Measurements from ENCODE around the gene CERS5. TPM values are rescaled to one million over a fixed set of nuclear protein-coding genes. Genes with fewer than 3 reads are reported as not detected.

The CERS5 gene
- total and polyA plus RNA-seq, 2 donors = 30.7 to 130 TPM

DNA sequence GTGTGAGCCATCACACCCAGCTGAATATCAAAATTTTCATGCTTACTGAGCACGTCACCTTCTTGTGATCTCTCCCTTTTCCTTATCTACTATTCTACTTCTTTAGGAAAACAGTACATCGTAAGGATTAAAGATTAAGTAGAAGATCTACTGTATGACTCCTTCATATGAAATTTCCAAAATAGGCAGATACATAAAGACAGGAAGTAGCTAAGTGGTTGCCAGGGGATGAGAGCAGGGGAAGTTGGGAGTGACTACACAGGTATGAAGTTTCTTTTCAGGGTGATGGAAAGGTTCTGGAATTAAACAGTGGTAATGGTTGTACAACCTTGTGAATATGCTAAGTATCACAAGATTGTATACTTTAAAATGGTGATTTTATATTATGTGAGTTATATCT, 36.5 kb upstream of the CERS5 start:
- no peaks in the 10 kb centered on the region for H3K27me3 ChIP-seq (ENCODE audit: control insufficient read depth in 2 of 2, insufficient read depth in 1 of 2, low read length in 1 of 2)
- 97% methylated on average over 2 of the region's 2 CpGs for WGBS
- DNase-seq (ENCODE audit: low read depth in 6 of 9, low spot score in 9 of 9) = no peak
- H3K4me1 ChIP-seq (ENCODE audit: control insufficient read depth in 2 of 2, insufficient read depth in 2 of 2, low read length in 2 of 2) = no peaks in the 10 kb centered on the region
- no peaks in the 10 kb centered on the region for H3K9me3 ChIP-seq (ENCODE audit: control insufficient read depth in 2 of 2, insufficient read depth in 1 of 2, low read length in 1 of 2)
- peaks cover 9 to 29% of the 10 kb centered on the region in 2 donors for H3K36me3 ChIP-seq (ENCODE audit: control insufficient read depth in 2 of 2, insufficient read depth in 2 of 2, low read length in 1 of 2)
- no peak overlapping the region for H3K27ac ChIP-seq (ENCODE audit: low read depth in 1 of 2, low read length in 1 of 2)
- no peak overlapping the region for H3K4me3 ChIP-seq (ENCODE audit: low read length in 2 of 2)

DNA sequence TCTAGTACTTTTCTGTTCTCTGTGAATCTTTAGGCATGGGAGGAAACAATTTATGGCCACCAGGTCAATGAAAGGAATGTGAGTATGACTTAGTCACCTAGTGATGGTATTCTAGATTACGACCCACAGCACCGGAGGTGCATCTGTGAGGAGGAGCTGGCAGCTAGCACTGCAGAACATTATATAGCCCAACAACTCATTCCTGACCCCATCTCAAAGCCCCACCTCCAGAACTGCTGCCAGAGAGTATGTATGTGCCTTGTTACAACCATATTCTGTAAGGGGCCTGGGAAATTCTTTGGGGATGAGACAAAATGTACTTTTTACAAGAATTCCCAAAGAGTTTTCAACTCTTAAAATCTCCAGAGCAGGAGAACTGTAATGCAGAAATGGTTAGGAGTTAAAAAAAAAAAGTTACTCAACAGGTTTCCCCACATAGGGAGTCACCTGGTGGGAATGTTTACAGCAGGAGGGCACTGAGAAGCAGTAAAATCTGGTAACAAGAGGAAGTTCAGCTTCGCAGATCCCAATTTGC, 34.9 kb upstream of the CERS5 start:
- DNase-seq (ENCODE audit: low read depth in 6 of 9, low spot score in 9 of 9) = no peak
- WGBS = 90% methylated on average over 3 of the region's 3 CpGs
- Histone ChIP-seq H3K4me3 (ENCODE audit: low read length in 2 of 2) (no peak overlapping the region), H3K4me1 (ENCODE audit: control insufficient read depth in 2 of 2, insufficient read depth in 2 of 2, low read length in 2 of 2) (no peaks in the 10 kb centered on the region), H3K9me3 (ENCODE audit: control insufficient read depth in 2 of 2, insufficient read depth in 1 of 2, low read length in 1 of 2) (no peaks in the 10 kb centered on the region), H3K27ac (ENCODE audit: low read depth in 1 of 2, low read length in 1 of 2) (no peak overlapping the region), H3K27me3 (ENCODE audit: control insufficient read depth in 2 of 2, insufficient read depth in 1 of 2, low read length in 1 of 2) (no peaks in the 10 kb centered on the region), H3K36me3 (ENCODE audit: control insufficient read depth in 2 of 2, insufficient read depth in 2 of 2, low read length in 1 of 2) (peaks cover 9 to 35% of the 10 kb centered on the region in 2 donors)

DNA sequence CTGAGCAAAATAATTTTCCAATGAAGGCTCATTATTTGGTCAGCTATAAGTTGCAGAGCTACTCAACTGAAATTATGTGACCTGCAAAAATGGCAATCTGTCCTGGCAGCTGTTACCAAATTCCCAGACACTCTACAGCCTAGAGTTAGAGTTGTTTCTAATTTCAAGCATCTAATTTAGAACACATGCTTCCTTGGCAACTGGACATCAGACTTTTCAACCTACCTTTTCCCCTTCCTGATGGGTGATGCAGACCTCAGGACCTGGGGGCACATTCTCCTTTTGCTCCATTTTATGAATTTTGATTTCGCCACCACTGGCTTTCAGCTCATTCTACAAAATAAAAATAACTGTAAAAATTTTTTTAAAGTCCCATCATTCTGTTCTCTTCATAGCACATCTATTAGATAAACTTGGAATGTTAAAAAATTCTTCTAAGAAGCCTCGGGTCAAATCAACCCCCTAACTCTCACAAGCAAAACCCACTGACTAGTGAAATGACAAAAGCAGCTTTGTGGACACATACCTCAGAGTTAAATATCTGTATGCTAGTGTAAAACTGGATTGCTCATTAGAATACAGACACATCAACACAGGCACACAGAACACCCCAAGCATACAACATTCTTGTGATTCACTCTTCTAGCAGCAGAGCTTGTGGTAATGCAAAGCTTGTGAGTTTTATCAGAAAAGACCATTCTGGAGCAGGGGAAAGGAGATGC, 33.5 kb upstream of the CERS5 start:
- DNase-seq (ENCODE audit: low read depth in 6 of 9, low spot score in 9 of 9) = no peak
- H3K4me1 ChIP-seq (ENCODE audit: control insufficient read depth in 2 of 2, insufficient read depth in 2 of 2, low read length in 2 of 2) = no peaks in the 10 kb centered on the region
- H3K9me3 ChIP-seq (ENCODE audit: control insufficient read depth in 2 of 2, insufficient read depth in 1 of 2, low read length in 1 of 2) = no peaks in the 10 kb centered on the region
- peaks cover 9 to 38% of the 10 kb centered on the region in 2 donors for H3K36me3 ChIP-seq (ENCODE audit: control insufficient read depth in 2 of 2, insufficient read depth in 2 of 2, low read length in 1 of 2)
- no peaks in the 10 kb centered on the region for H3K27me3 ChIP-seq (ENCODE audit: control insufficient read depth in 2 of 2, insufficient read depth in 1 of 2, low read length in 1 of 2)
- 95% methylated on average over 2 of the region's 2 CpGs for WGBS
- peak overlapping the region in 1 of 2 donors; percentile 31 for H3K27ac ChIP-seq (ENCODE audit: low read depth in 1 of 2, low read length in 1 of 2)
- H3K4me3 ChIP-seq (ENCODE audit: low read length in 2 of 2) = no peak overlapping the region

DNA sequence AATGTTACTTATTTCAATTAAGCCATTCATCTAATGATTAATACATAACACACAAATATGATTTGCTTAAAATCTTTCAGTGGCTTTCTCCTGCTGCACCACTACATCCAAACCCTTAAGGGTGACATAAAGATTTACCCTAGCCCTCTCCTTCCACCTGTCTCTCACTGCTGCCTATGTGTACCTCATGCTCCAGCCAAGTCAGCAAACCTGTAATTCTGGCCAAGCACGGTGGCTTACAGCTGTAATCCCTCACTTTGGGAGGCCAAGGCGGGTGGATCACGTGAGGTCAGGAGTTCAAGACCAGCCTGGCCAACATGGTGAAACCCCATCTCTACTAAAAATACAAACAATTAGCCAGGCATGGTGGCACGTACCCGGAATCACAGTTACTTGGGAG, 31.7 kb upstream of the CERS5 start:
- WGBS = 97% methylated on average over 5 of the region's 5 CpGs
- H3K4me3 ChIP-seq (ENCODE audit: low read length in 2 of 2) = no peak overlapping the region
- no peak overlapping the region for H3K27ac ChIP-seq (ENCODE audit: low read depth in 1 of 2, low read length in 1 of 2)
- H3K27me3 ChIP-seq (ENCODE audit: control insufficient read depth in 2 of 2, insufficient read depth in 1 of 2, low read length in 1 of 2) = no peaks in the 10 kb centered on the region
- no peaks in the 10 kb centered on the region for H3K4me1 ChIP-seq (ENCODE audit: control insufficient read depth in 2 of 2, insufficient read depth in 2 of 2, low read length in 2 of 2)
- H3K9me3 ChIP-seq (ENCODE audit: control insufficient read depth in 2 of 2, insufficient read depth in 1 of 2, low read length in 1 of 2) = no peaks in the 10 kb centered on the region
- no peak for DNase-seq (ENCODE audit: low read depth in 6 of 9, low spot score in 9 of 9)
- peaks cover 4 to 31% of the 10 kb centered on the region in 2 donors for H3K36me3 ChIP-seq (ENCODE audit: control insufficient read depth in 2 of 2, insufficient read depth in 2 of 2, low read length in 1 of 2)

DNA sequence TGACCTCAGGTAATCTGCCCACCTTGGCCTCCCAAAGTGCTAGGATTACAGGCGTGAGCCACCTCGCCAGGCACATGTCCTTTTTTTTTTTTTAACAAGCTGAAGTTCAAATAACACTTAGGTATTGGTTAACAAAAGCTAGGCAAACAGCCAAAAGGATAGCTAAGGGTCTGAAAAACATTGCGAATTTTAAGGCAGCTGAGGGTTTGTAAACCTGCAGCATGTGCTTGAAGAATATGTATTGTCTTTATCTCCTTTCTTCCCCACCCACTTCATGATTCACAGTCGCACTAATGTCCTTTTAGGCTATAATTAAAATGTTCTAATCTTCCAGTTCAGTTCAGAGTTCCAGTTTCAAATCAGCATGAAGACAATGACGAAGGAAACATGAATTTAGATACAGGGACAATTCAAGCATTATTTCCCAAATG, 30.1 kb upstream of the CERS5 start:
- Histone ChIP-seq H3K9me3 (ENCODE audit: control insufficient read depth in 2 of 2, insufficient read depth in 1 of 2, low read length in 1 of 2) (no peaks in the 10 kb centered on the region), H3K27me3 (ENCODE audit: control insufficient read depth in 2 of 2, insufficient read depth in 1 of 2, low read length in 1 of 2) (no peaks in the 10 kb centered on the region), H3K4me1 (ENCODE audit: control insufficient read depth in 2 of 2, insufficient read depth in 2 of 2, low read length in 2 of 2) (no peaks in the 10 kb centered on the region), H3K36me3 (ENCODE audit: control insufficient read depth in 2 of 2, insufficient read depth in 2 of 2, low read length in 1 of 2) (peaks cover 4 to 28% of the 10 kb centered on the region in 2 donors), H3K4me3 (ENCODE audit: low read length in 2 of 2) (no peak overlapping the region), H3K27ac (ENCODE audit: low read depth in 1 of 2, low read length in 1 of 2) (no peak overlapping the region)
- 95% methylated on average over 5 of the region's 5 CpGs for WGBS
- DNase-seq (ENCODE audit: low read depth in 6 of 9, low spot score in 9 of 9) = no peak

DNA sequence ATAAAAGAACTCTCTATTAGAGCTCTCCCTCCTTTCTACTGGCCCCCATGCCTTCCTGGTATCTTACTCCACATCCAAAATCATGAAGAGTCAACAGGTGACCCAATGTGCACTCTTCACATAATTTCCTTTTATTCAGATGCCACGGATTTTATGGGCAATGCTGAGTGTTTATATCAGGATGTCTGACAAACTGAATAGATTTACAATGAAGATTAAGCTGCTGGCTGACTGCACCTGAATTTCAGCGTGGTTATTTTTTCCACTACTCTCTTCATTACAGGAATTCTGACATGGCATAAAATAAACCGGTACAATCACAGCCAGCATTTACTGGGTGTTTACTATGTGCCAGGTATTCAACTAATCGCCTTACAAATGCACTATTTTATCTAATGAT, 29.4 kb upstream of the CERS5 start:
- Histone ChIP-seq H3K4me1 (ENCODE audit: control insufficient read depth in 2 of 2, insufficient read depth in 2 of 2, low read length in 2 of 2) (no peaks in the 10 kb centered on the region), H3K27ac (ENCODE audit: low read depth in 1 of 2, low read length in 1 of 2) (no peak overlapping the region), H3K27me3 (ENCODE audit: control insufficient read depth in 2 of 2, insufficient read depth in 1 of 2, low read length in 1 of 2) (no peaks in the 10 kb centered on the region), H3K9me3 (ENCODE audit: control insufficient read depth in 2 of 2, insufficient read depth in 1 of 2, low read length in 1 of 2) (no peaks in the 10 kb centered on the region), H3K36me3 (ENCODE audit: control insufficient read depth in 2 of 2, insufficient read depth in 2 of 2, low read length in 1 of 2) (peaks cover 4 to 31% of the 10 kb centered on the region in 2 donors), H3K4me3 (ENCODE audit: low read length in 2 of 2) (no peak overlapping the region)
- DNase-seq (ENCODE audit: low read depth in 6 of 9, low spot score in 9 of 9) = no peak
- WGBS = 92% methylated on average over 4 of the region's 4 CpGs

DNA sequence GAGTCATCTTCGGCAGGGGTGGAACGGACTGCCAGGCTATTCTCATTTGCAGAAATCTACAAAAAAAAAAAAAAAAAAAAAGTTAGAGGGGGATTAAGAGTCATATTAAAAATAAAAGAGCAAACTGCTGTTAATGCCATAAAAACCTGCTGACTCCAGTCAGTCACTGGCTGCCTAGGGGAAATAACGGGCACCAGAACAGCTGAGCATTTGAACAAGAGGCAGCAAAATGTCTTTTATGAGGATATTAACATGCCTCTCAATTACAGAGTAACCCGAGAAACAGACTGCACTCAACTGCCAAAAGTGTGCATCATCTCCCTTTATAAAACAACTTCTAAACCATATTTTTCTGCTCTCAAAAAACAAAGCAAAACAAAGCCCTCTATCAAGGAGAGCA, 28.7 kb upstream of the CERS5 start:
- no peak overlapping the region for H3K27ac ChIP-seq (ENCODE audit: low read depth in 1 of 2, low read length in 1 of 2)
- H3K36me3 ChIP-seq (ENCODE audit: control insufficient read depth in 2 of 2, insufficient read depth in 2 of 2, low read length in 1 of 2) = peaks cover 4 to 29% of the 10 kb centered on the region in 2 donors

DNA sequence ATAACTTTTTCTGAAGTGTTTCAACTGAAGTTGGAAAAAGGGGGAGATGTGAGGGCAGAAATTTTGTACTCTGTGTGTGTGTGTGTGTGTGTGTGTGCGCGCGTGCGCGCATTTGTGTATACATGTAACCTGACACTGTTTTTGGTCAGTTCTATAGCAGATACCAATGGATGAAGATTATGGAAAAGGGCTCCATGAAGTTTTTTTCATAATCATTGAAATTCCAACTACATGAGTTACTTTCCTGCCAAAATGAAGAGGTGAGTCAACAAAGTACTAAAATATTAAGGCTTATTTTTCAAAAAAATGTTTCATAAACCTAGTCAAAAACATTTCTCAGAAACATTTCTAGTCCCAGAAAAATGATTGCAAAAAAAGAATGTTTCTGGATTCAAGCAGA, 25.7 kb upstream of the CERS5 start:
- Histone ChIP-seq H3K36me3 (ENCODE audit: control insufficient read depth in 2 of 2, insufficient read depth in 2 of 2, low read length in 1 of 2) (peaks cover 0 to 13% of the 10 kb centered on the region in 2 donors), H3K4me1 (ENCODE audit: control insufficient read depth in 2 of 2, insufficient read depth in 2 of 2, low read length in 2 of 2) (peaks cover 0 to 4% of the 10 kb centered on the region in 2 donors), H3K9me3 (ENCODE audit: control insufficient read depth in 2 of 2, insufficient read depth in 1 of 2, low read length in 1 of 2) (no peaks in the 10 kb centered on the region), H3K27ac (ENCODE audit: low read depth in 1 of 2, low read length in 1 of 2) (no peak overlapping the region), H3K27me3 (ENCODE audit: control insufficient read depth in 2 of 2, insufficient read depth in 1 of 2, low read length in 1 of 2) (no peaks in the 10 kb centered on the region), H3K4me3 (ENCODE audit: low read length in 2 of 2) (no peak overlapping the region)
- no peak for DNase-seq (ENCODE audit: low read depth in 6 of 9, low spot score in 9 of 9)
- WGBS = 90% methylated on average over 5 of the region's 5 CpGs

More for the DNA sequence above, 28.7 kb upstream of the CERS5 start:
- WGBS = 94% methylated on average over 4 of the region's 4 CpGs
- Histone ChIP-seq H3K4me1 (ENCODE audit: control insufficient read depth in 2 of 2, insufficient read depth in 2 of 2, low read length in 2 of 2) (no peaks in the 10 kb centered on the region), H3K9me3 (ENCODE audit: control insufficient read depth in 2 of 2, insufficient read depth in 1 of 2, low read length in 1 of 2) (no peaks in the 10 kb centered on the region), H3K27me3 (ENCODE audit: control insufficient read depth in 2 of 2, insufficient read depth in 1 of 2, low read length in 1 of 2) (no peaks in the 10 kb centered on the region), H3K4me3 (ENCODE audit: low read length in 2 of 2) (no peak overlapping the region)
- no peak for DNase-seq (ENCODE audit: low read depth in 6 of 9, low spot score in 9 of 9)

DNA sequence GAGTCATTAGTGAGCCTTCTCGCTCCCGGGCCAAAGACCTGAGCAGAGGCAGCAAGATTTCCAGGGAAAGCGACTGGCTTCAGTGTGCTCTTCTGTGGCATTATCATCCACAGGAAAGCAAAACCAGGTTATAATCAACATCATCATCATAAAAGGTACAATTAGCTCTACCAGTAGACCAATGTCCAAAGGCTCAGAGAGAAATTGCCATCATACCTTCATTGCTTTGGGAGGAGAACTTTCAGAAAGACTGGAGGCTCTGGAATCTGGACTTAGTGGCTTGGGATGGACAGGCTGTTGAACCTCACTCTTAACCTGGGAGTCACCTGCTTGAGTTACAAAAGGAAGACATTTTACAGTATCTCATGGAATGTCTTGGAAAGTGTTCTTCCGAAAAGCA, 25.1 kb upstream of the CERS5 start:
- H3K36me3 ChIP-seq (ENCODE audit: control insufficient read depth in 2 of 2, insufficient read depth in 2 of 2, low read length in 1 of 2) = peaks cover 5 to 13% of the 10 kb centered on the region in 2 donors
- H3K27ac ChIP-seq (ENCODE audit: low read depth in 1 of 2, low read length in 1 of 2) = no peak overlapping the region
- 98% methylated on average over 4 of the region's 4 CpGs for WGBS
- H3K4me3 ChIP-seq (ENCODE audit: low read length in 2 of 2) = no peak overlapping the region
- DNase-seq (ENCODE audit: low read depth in 6 of 9, low spot score in 9 of 9) = no peak
- no peaks in the 10 kb centered on the region for H3K9me3 ChIP-seq (ENCODE audit: control insufficient read depth in 2 of 2, insufficient read depth in 1 of 2, low read length in 1 of 2)
- H3K27me3 ChIP-seq (ENCODE audit: control insufficient read depth in 2 of 2, insufficient read depth in 1 of 2, low read length in 1 of 2) = no peaks in the 10 kb centered on the region
- H3K4me1 ChIP-seq (ENCODE audit: control insufficient read depth in 2 of 2, insufficient read depth in 2 of 2, low read length in 2 of 2) = peaks cover 0 to 4% of the 10 kb centered on the region in 2 donors

Data from thymus (tissue), 11 donors.